GM12878 (cell line): Measurements from ENCODE around the gene CHST14. TPM values are rescaled to one million over a fixed set of nuclear protein-coding genes. Genes with fewer than 3 reads are reported as not detected.

Experiments used
- ATAC-seq: fragments of 200-7000 bp; cut with Tn5 transposase; 3 replicates; pipeline ENCODE4 v1.9.1; 2020; ENCODE audit warnings: mild to moderate bottlenecking, moderate library complexity
- BruUV-seq: library from RNA; stranded (reverse); fragments of 400-500 nt; replicated peaks from 2 replicates; lab custom pipeline; 2021; lab: Mats Ljungman, UMichigan
- CTCF ChIA-PET: fragments of 300-600 bp; sonication (Branson Sonifier 250); formaldehyde crosslinking; extraction: SDS; loops from one replicate; lab custom pipeline; 2021; ENCODE audit warnings: inconsistent platforms; lab: Yijun Ruan, JAX
- POLR2A ChIA-PET: fragments of 350-600 bp; formaldehyde crosslinking; extraction: SDS; loops from one replicate; lab custom pipeline; 2021; ENCODE audit warnings: inconsistent platforms; lab: Charles Lee
- RAD21 ChIA-PET: fragments of 300-600 bp; sonication (Branson Sonifier 250); formaldehyde crosslinking; loops from one replicate; lab custom pipeline; 2023; ENCODE audit warnings: antibody characterized with exemption; ENCODE audit not compliant: unreplicated experiment; lab: Charles Lee
- SMC1A ChIA-PET: fragments of 300-600 bp; sonication (Branson Sonifier 250); formaldehyde crosslinking; loops from one replicate; lab custom pipeline; 2023; ENCODE audit not compliant: unreplicated experiment, uncharacterized antibody; lab: Charles Lee
- DNase-seq: peaks from one replicate; pipeline ENCODE4 v3.0.0-alpha.2; 2011; ENCODE audit warnings: low read depth, low spot score
- FAIRE-seq: peaks from 3 replicates; lab custom pipeline; 2011; peaks lifted over from hg19 to GRCh38; lab: Jason Lieb, UNC
- H2AFZ ChIP-seq: 2 replicates; pipeline ENCODE4 v1.6.0; 2011; ENCODE audit warnings: low read depth, low read length, control low read depth; ENCODE audit not compliant: control insufficient read depth
- H3K27ac ChIP-seq: 2 replicates; pipeline ENCODE4 v1.5.1; 2011; ENCODE audit warnings: control low read depth; ENCODE audit not compliant: control insufficient read depth, insufficient read depth
- H3K27me3 ChIP-seq, 2 experiments: replicated peaks in 1 of 2; 2 replicates each; pipeline versions ENCODE4 v1.6.0 to v1.6.1; 2011; ENCODE audit warnings: low read length in 1 of 2; ENCODE audit not compliant: control insufficient read depth in 2 of 2, insufficient read depth in 2 of 2
- H3K36me3 ChIP-seq, 2 experiments: 2 replicates each; pipeline ENCODE4 v1.5.1; 2011; ENCODE audit warnings: low read length in 1 of 2; ENCODE audit not compliant: control insufficient read depth in 2 of 2, insufficient read depth in 2 of 2
- H3K4me1 ChIP-seq: 2 replicates; pipeline ENCODE4 v1.6.1; 2011; ENCODE audit warnings: mild to moderate bottlenecking, low read length, moderate library complexity, mixed read lengths; ENCODE audit not compliant: control insufficient read depth, insufficient read depth
- H3K4me2 ChIP-seq: 2 replicates; pipeline ENCODE4 v1.6.0; 2011; ENCODE audit warnings: control low read depth; ENCODE audit not compliant: control insufficient read depth, insufficient read depth
- H3K4me3 ChIP-seq: fragments of 200-600 bp; sonication (generic); 2 replicates; pipeline ENCODE4 v1.5.1; 2016
- H3K79me2 ChIP-seq: 2 replicates; pipeline ENCODE4 v1.6.0; 2011; ENCODE audit warnings: low read length; ENCODE audit not compliant: control insufficient read depth, insufficient read depth
- H3K9ac ChIP-seq: 2 replicates; pipeline ENCODE4 v1.8.0; 2011; ENCODE audit warnings: low read length, control low read depth, mixed read lengths; ENCODE audit not compliant: control insufficient read depth, insufficient read depth
- H3K9me3 ChIP-seq: replicated peaks from 3 replicates; pipeline ENCODE4 v1.5.1; 2011; ENCODE audit warnings: mild to moderate bottlenecking, low read length; ENCODE audit not compliant: control insufficient read depth, insufficient read depth
- H4K20me1 ChIP-seq: 2 replicates; pipeline ENCODE4 v1.6.0; 2011; ENCODE audit not compliant: control insufficient read depth, insufficient read depth
- BMI1 ChIP-seq: fragments of 450-650 bp; IDR thresholded peaks from 2 replicates; pipeline ENCODE4 v1.6.1; 2016; ENCODE audit warnings: mild to moderate bottlenecking, moderate library complexity, borderline replicate concordance
- CEBPB ChIP-seq, 2 experiments: fragments of 150-350 bp in 1 of 2; IDR thresholded peaks; 2 replicates each; pipeline ENCODE4 v1.6.1; 2012 to 2014; ENCODE audit warnings: low read depth in 2 of 2, low read length in 2 of 2, borderline replicate concordance in 1 of 2, inconsistent platforms in 1 of 2
- CREB1 ChIP-seq: IDR thresholded peaks from 2 replicates; pipeline ENCODE4 v1.6.1; 2012; ENCODE audit warnings: low read depth, mild to moderate bottlenecking, inconsistent platforms
- E2F4 ChIP-seq: IDR thresholded peaks from 2 replicates; pipeline ENCODE4 v1.6.1; 2012; ENCODE audit warnings: low read depth, low read length, improper control_type of control experiment
- GABPA ChIP-seq: IDR thresholded peaks from 2 replicates; pipeline ENCODE4 v1.6.1; 2014; ENCODE audit warnings: antibody characterized with exemption, low read depth, mild to moderate bottlenecking, inconsistent platforms
- IRF4 ChIP-seq: IDR thresholded peaks from 2 replicates; pipeline ENCODE4 v1.6.1; 2011; ENCODE audit warnings: low read depth, low read length
- MXI1 ChIP-seq: fragments of 150-350 bp; IDR thresholded peaks from 2 replicates; pipeline ENCODE4 v1.6.1; 2011; ENCODE audit warnings: low read depth, mild to moderate bottlenecking, inconsistent platforms, low read length, improper control_type of control experiment
- PRDM15 ChIP-seq: fragments of 450-650 bp; formaldehyde crosslinking; IDR thresholded peaks from 2 replicates; pipeline ENCODE4 v1.4.0; 2020; ENCODE audit warnings: mild to moderate bottlenecking, moderate library complexity
- RBBP5 ChIP-seq: fragments of 200-600 bp; sonication (generic); conservative IDR thresholded peaks from 2 replicates; pipeline ENCODE4 v1.6.1; 2016
- TCF3 ChIP-seq: IDR thresholded peaks from 2 replicates; pipeline ENCODE4 v1.6.1; 2012; ENCODE audit warnings: low read depth, mild to moderate bottlenecking, low read length, borderline replicate concordance; ENCODE audit not compliant: insufficient read depth
- ZNF207 ChIP-seq: fragments of 450-650 bp; IDR thresholded peaks from 2 replicates; pipeline ENCODE4 v1.6.1; 2014; ENCODE audit warnings: antibody characterized with exemption, mild to moderate bottlenecking, borderline replicate concordance
- WGBS: methylation state at CpG from one replicate; pipeline ENCODE4 v1.1.6; 2016; ENCODE audit warnings: low lambda C conversion rate; ENCODE audit not compliant: insufficient replicate concordance, insufficient coverage; ENCODE audit errors: missing lambda C conversion rate; 5-methylcytosine and 5-hydroxymethylcytosine counted together
- in situ Hi-C: fragments of 300-500 bp; cut with MboI; formaldehyde crosslinking; loops from 9 replicates; pipeline ENCODE4 v1.14.3; 2018; ENCODE audit warnings: mixed read lengths
- intact Hi-C: fragments of 100-400 bp; cut with micrococcal nuclease; formaldehyde crosslinking; loops from one replicate; pipeline ENCODE4 v1.14.2; 2022; ENCODE audit not compliant: unreplicated experiment
- polyA plus RNA-seq, 11 experiments: library from polyadenylated mRNA; depleted of rRNA in 4 of 11; unstranded in 6 of 11; stranded (reverse) in 5 of 11; fragments of >200 nt; fragmentation: Nextera tagmentation in 4 of 11; fragmentation: Illumina TruSeq in 1 of 11; extraction: Ambion mirVana in 4 of 11; extraction: Trizol in 1 of 11; gene quantifications; 1 replicate in 1 of 11; 2 replicates in 10 of 11; pipeline versions ENCODE4 v1.2.1 to v1.2.3, GENCODE V29; 2011 to 2016; ENCODE audit warnings: inconsistent platforms in 2 of 11, missing spikeins in 2 of 11, low read depth in 1 of 11
- total RNA-seq, 4 experiments: library from RNA; depleted of rRNA in 3 of 4; stranded (reverse); fragments of >200 nt in 3 of 4; fragmentation: Illumina TruSeq in 1 of 4; extraction: Trizol in 1 of 4; gene quantifications; 2 replicates each; pipeline versions ENCODE4 v1.2.1 to v1.2.3, GENCODE V29; 2013 to 2021

The CHST14 gene
- total and polyA plus RNA-seq, 10 of the 15 experiments (the other 5 are each of a cell fraction or from before 2014, with no cell fraction given), result 1.3 to 12.8 (median 6.2) TPM

GRCh38 chr15:40474581-40474980 is 3.8 kb downstream of the CHST14 start:
- Histone ChIP-seq H3K4me1 (peaks cover 8% of the 10 kb centered on the region), H3K9ac (no peak overlapping the region)
- no peak for TF ChIP-seq GABPA
- no peak for TF ChIP-seq CEBPB (IDR thresholded peaks at IDR 0.05; ENCODE audit: borderline replicate concordance in 1 of 2, low read depth in 2 of 2, low read length in 2 of 2)
- TF ChIP-seq PRDM15 (CRISPR knock-in tag), result no peak
- no peak for TF ChIP-seq IRF4
- TF ChIP-seq TCF3, result no peak
- no peak for TF ChIP-seq RBBP5
- no peak for TF ChIP-seq CREB1
- TF ChIP-seq MXI1, result no peak
- no peak for TF ChIP-seq BMI1
- TF ChIP-seq ZNF207, result no peak
- no peak for TF ChIP-seq E2F4
- TF ChIP-seq, all 136 proteins: peak for 0
- no peak overlapping the region for H3K4me3 ChIP-seq
- POLR2A ChIA-PET, result no interaction called here
- RAD21 ChIA-PET, result no interaction called here
- intact Hi-C loops, result no loop called here
- no peaks in the 10 kb centered on the region for H3K9me3 ChIP-seq
- FAIRE-seq (no peak), DNase-seq (no peak), ATAC-seq (no peak)
- no peaks in the 10 kb centered on the region for H4K20me1 ChIP-seq
- WGBS, result 79% methylated on average over 8 of the region's 8 CpGs
- H3K79me2 ChIP-seq, result peaks cover 9% of the 10 kb centered on the region
- in situ Hi-C loops, result no loop called here
- no TSS peak for BruUV-seq
- CTCF ChIA-PET, result interaction anchor here (1.0 kb wide), 1 partner anchor 12 kb away, joined by 3 read pairs; no protein-coding TSS in a partner anchor
- no peak overlapping the region for H3K4me2 ChIP-seq
- SMC1A ChIA-PET, result interaction anchor here (0.6 kb wide), 1 partner anchor 276 kb away, joined by 3 read pairs; no protein-coding TSS in a partner anchor
- H2AFZ ChIP-seq, result no peak overlapping the region
- no peaks in the 10 kb centered on the region for H3K27me3 ChIP-seq
- no peaks in the 10 kb centered on the region for H3K36me3 ChIP-seq
- no peak overlapping the region for H3K27ac ChIP-seq
